ENCODE results near the gene DAB2IP.
A peak's percentile ranks its signal among the peaks of the same experiment; 100 is the strongest.

Gene DAB2IP

GRCh38 chr9:121744687-121745395 is 93.4 kb downstream of the DAB2IP start:
- peak overlapping the region; percentile 92 for H3K27ac ChIP-seq (ENCODE audit: low read depth, low read length)
- H3K9ac ChIP-seq (ENCODE audit: low read length): peak overlapping the region; percentile 5
- H3K27me3 ChIP-seq (ENCODE audit: control insufficient read depth, insufficient read depth, low read length): no peaks in the 10 kb centered on the region
- peak overlapping the region; percentile 67 for H3K4me3 ChIP-seq (ENCODE audit: low read length)
- no peaks in the 10 kb centered on the region for H3K36me3 ChIP-seq (ENCODE audit: control insufficient read depth, insufficient read depth, low read length)
- peaks cover 56% of the 10 kb centered on the region for H3K4me1 ChIP-seq (ENCODE audit: control insufficient read depth, insufficient read depth, low read length)

- H3K27ac ChIP-seq (ENCODE audit: low read depth, low read length): peak overlapping the region; percentile 92
- no peaks in the 10 kb centered on the region for H3K36me3 ChIP-seq (ENCODE audit: control insufficient read depth, insufficient read depth, low read length)
- no peaks in the 10 kb centered on the region for H3K27me3 ChIP-seq (ENCODE audit: control insufficient read depth, insufficient read depth, low read length)
- no peak overlapping the region for H3K4me3 ChIP-seq (ENCODE audit: low read length)
- peaks cover 52% of the 10 kb centered on the region for H3K4me1 ChIP-seq (ENCODE audit: control insufficient read depth, insufficient read depth, low read length)
- H3K9ac ChIP-seq (ENCODE audit: low read length): no peak overlapping the region
Observed at GRCh38 chr9:121745396-121745695, 93.9 kb downstream of the DAB2IP start.

GRCh38 chr9:121746411-121746810 is 95.0 kb downstream of the DAB2IP start:
- H3K4me3 ChIP-seq (ENCODE audit: low read length): no peak overlapping the region
- no peak overlapping the region for H3K27ac ChIP-seq (ENCODE audit: low read depth, low read length)
- no peaks in the 10 kb centered on the region for H3K27me3 ChIP-seq (ENCODE audit: control insufficient read depth, insufficient read depth, low read length)
- no peak overlapping the region for H3K9ac ChIP-seq (ENCODE audit: low read length)
- H3K4me1 ChIP-seq (ENCODE audit: control insufficient read depth, insufficient read depth, low read length): peaks cover 45% of the 10 kb centered on the region
- no peaks in the 10 kb centered on the region for H3K36me3 ChIP-seq (ENCODE audit: control insufficient read depth, insufficient read depth, low read length)

GRCh38 chr9:121746866-121747265 is 95.4 kb downstream of the DAB2IP start:
- Histone ChIP-seq H3K9ac (ENCODE audit: low read length) (no peak overlapping the region), H3K27me3 (ENCODE audit: control insufficient read depth, insufficient read depth, low read length) (no peaks in the 10 kb centered on the region), H3K4me3 (ENCODE audit: low read length) (no peak overlapping the region), H3K27ac (ENCODE audit: low read depth, low read length) (no peak overlapping the region), H3K36me3 (ENCODE audit: control insufficient read depth, insufficient read depth, low read length) (no peaks in the 10 kb centered on the region), H3K4me1 (ENCODE audit: control insufficient read depth, insufficient read depth, low read length) (peaks cover 46% of the 10 kb centered on the region)

GRCh38 chr9:121748074-121748473 is 96.6 kb downstream of the DAB2IP start:
- Histone ChIP-seq H3K4me3 (ENCODE audit: low read length) (no peak overlapping the region), H3K9ac (ENCODE audit: low read length) (no peak overlapping the region), H3K4me1 (ENCODE audit: control insufficient read depth, insufficient read depth, low read length) (peaks cover 50% of the 10 kb centered on the region), H3K27me3 (ENCODE audit: control insufficient read depth, insufficient read depth, low read length) (no peaks in the 10 kb centered on the region), H3K36me3 (ENCODE audit: control insufficient read depth, insufficient read depth, low read length) (no peaks in the 10 kb centered on the region), H3K27ac (ENCODE audit: low read depth, low read length) (peak overlapping the region; percentile 85)

- Histone ChIP-seq H3K4me1 (ENCODE audit: control insufficient read depth, insufficient read depth, low read length) (peaks cover 44% of the 10 kb centered on the region), H3K27me3 (ENCODE audit: control insufficient read depth, insufficient read depth, low read length) (no peaks in the 10 kb centered on the region), H3K4me3 (ENCODE audit: low read length) (no peak overlapping the region), H3K36me3 (ENCODE audit: control insufficient read depth, insufficient read depth, low read length) (no peaks in the 10 kb centered on the region), H3K9ac (ENCODE audit: low read length) (no peak overlapping the region), H3K27ac (ENCODE audit: low read depth, low read length) (peak overlapping the region; percentile 85)
Observed at GRCh38 chr9:121748727-121749423, 97.4 kb downstream of the DAB2IP start.

- Histone ChIP-seq H3K27ac (ENCODE audit: low read depth, low read length) (peak overlapping the region; percentile 85), H3K36me3 (ENCODE audit: control insufficient read depth, insufficient read depth, low read length) (no peaks in the 10 kb centered on the region), H3K9ac (ENCODE audit: low read length) (peak overlapping the region; percentile 1), H3K4me3 (ENCODE audit: low read length) (no peak overlapping the region), H3K27me3 (ENCODE audit: control insufficient read depth, insufficient read depth, low read length) (no peaks in the 10 kb centered on the region), H3K4me1 (ENCODE audit: control insufficient read depth, insufficient read depth, low read length) (peaks cover 37% of the 10 kb centered on the region)
Observed at GRCh38 chr9:121749614-121750013, 98.2 kb downstream of the DAB2IP start.

- no peaks in the 10 kb centered on the region for H3K27me3 ChIP-seq (ENCODE audit: control insufficient read depth, insufficient read depth, low read length)
- H3K27ac ChIP-seq (ENCODE audit: low read depth, low read length): peak overlapping the region; percentile 85
- peaks cover 30% of the 10 kb centered on the region for H3K4me1 ChIP-seq (ENCODE audit: control insufficient read depth, insufficient read depth, low read length)
- no peaks in the 10 kb centered on the region for H3K36me3 ChIP-seq (ENCODE audit: control insufficient read depth, insufficient read depth, low read length)
- no peak overlapping the region for H3K9ac ChIP-seq (ENCODE audit: low read length)
- no peak overlapping the region for H3K4me3 ChIP-seq (ENCODE audit: low read length)
Observed at GRCh38 chr9:121750259-121750714, 98.9 kb downstream of the DAB2IP start.

GRCh38 chr9:121750715-121751623 is 99.5 kb downstream of the DAB2IP start:
- peaks cover 32% of the 10 kb centered on the region for H3K4me1 ChIP-seq (ENCODE audit: control insufficient read depth, insufficient read depth, low read length)
- H3K4me3 ChIP-seq (ENCODE audit: low read length): no peak overlapping the region
- H3K27ac ChIP-seq (ENCODE audit: low read depth, low read length): peak overlapping the region; percentile 6
- H3K9ac ChIP-seq (ENCODE audit: low read length): no peak overlapping the region
- no peaks in the 10 kb centered on the region for H3K27me3 ChIP-seq (ENCODE audit: control insufficient read depth, insufficient read depth, low read length)
- H3K36me3 ChIP-seq (ENCODE audit: control insufficient read depth, insufficient read depth, low read length): no peaks in the 10 kb centered on the region

- Histone ChIP-seq H3K27ac (ENCODE audit: low read depth, low read length) (no peak overlapping the region), H3K36me3 (ENCODE audit: control insufficient read depth, insufficient read depth, low read length) (no peaks in the 10 kb centered on the region), H3K9ac (ENCODE audit: low read length) (no peak overlapping the region), H3K4me3 (ENCODE audit: low read length) (no peak overlapping the region), H3K4me1 (ENCODE audit: control insufficient read depth, insufficient read depth, low read length) (peaks cover 41% of the 10 kb centered on the region), H3K27me3 (ENCODE audit: control insufficient read depth, insufficient read depth, low read length) (no peaks in the 10 kb centered on the region)
Observed at GRCh38 chr9:121751686-121752445, 100.4 kb downstream of the DAB2IP start.

- Histone ChIP-seq H3K4me3 (ENCODE audit: low read length) (no peak overlapping the region), H3K27ac (ENCODE audit: low read depth, low read length) (no peak overlapping the region), H3K27me3 (ENCODE audit: control insufficient read depth, insufficient read depth, low read length) (no peaks in the 10 kb centered on the region), H3K36me3 (ENCODE audit: control insufficient read depth, insufficient read depth, low read length) (peaks cover 2% of the 10 kb centered on the region), H3K9ac (ENCODE audit: low read length) (no peak overlapping the region), H3K4me1 (ENCODE audit: control insufficient read depth, insufficient read depth, low read length) (peaks cover 42% of the 10 kb centered on the region)
Observed at GRCh38 chr9:121752929-121753328, 101.5 kb downstream of the DAB2IP start.
